Keratinocyte (primary cell): ENCODE data around the gene FGF4.

Source experiments
- CTCF ChIP-seq, 3 experiments: IDR thresholded peaks in 1 of 3; conservative IDR thresholded peaks in 1 of 3; optimal IDR thresholded peaks in 1 of 3; 2 replicates in 2 of 3; 3 replicates in 1 of 3; pipeline versions ENCODE3 to v1.5.1; 2011; ENCODE audit warnings: low read length in 3 of 3, mild to moderate bottlenecking in 3 of 3, moderate library complexity in 2 of 3, control low read depth in 1 of 3, inconsistent platforms in 1 of 3; ENCODE audit not compliant: insufficient read depth in 2 of 3; ENCODE audit errors: extremely low read depth in 1 of 3
- EZH2 ChIP-seq: IDR thresholded peaks from one replicate; pipeline ENCODE4 v1.6.1; 2012; ENCODE audit warnings: inconsistent platforms, mild to moderate bottlenecking, low read length, moderate library complexity

- TF ChIP-seq CTCF (optimal IDR thresholded peaks at IDR 0.05 in 1 of 3, IDR thresholded peaks at IDR 0.05 in 1 of 3, conservative IDR thresholded peaks at IDR 0.05 in 1 of 3; ENCODE audit: extremely low read depth in 1 of 3, insufficient read depth in 2 of 3, low read length in 3 of 3) (no peak), EZH2 (no peak)
Observed at GRCh38 chr11:69778373-69778772, 3.2 kb upstream of the FGF4 start.
